Measurements from ENCODE around the gene TM4SF4. TPM values are rescaled to one million over a fixed set of nuclear protein-coding genes. Genes with fewer than 3 reads are reported as not detected.

Gene TM4SF4
- total RNA-seq, 1 experiment from 2014 or later: 2.7 TPM

GRCh38 chr3:149547413-149547812, 72.9 kb downstream of the TM4SF4 start:
- intact Hi-C loops (cut with micrococcal nuclease; ENCODE audit: unreplicated experiment): no loop called here
- Histone ChIP-seq H3K27me3 (replicated peaks; ENCODE audit: control insufficient read depth, insufficient read depth, low read length) (no peaks in the 10 kb centered on the region), H3K4me3 (ENCODE audit: low read depth, low read length) (no peak overlapping the region), H3K36me3 (ENCODE audit: control insufficient read depth, insufficient read depth, low read length) (no peaks in the 10 kb centered on the region), H3K4me1 (peaks cover 7% of the 10 kb centered on the region), H3K9me3 (no peaks in the 10 kb centered on the region)
- no peak for DNase-seq
- no peak for TF ChIP-seq CTCF (IDR thresholded peaks at IDR 0.05; ENCODE audit: insufficient read depth in 1 of 2, low read depth in 1 of 2, low read length in 1 of 2, severe bottlenecking in 1 of 2, unreplicated experiment in 1 of 2)
- Mint-ChIP-seq H3K9me3 (ENCODE audit: unreplicated experiment) (no peaks in the 10 kb centered on the region), H3K4me3 (ENCODE audit: unreplicated experiment) (no peak overlapping the region), H3K36me3 (ENCODE audit: insufficient read depth, unreplicated experiment) (peaks cover 5% of the 10 kb centered on the region), H3K27me3 (ENCODE audit: insufficient read depth, unreplicated experiment) (no peaks in the 10 kb centered on the region), H3K4me1 (ENCODE audit: low read depth, unreplicated experiment) (peaks cover 20% of the 10 kb centered on the region), H3K27ac (ENCODE audit: unreplicated experiment) (no peak overlapping the region)
- POLR2A ChIA-PET: no interaction called here
- no TSS peak for BruUV-seq (replicated peaks)
- CTCF ChIA-PET: no interaction called here

GRCh38 chr3:149547954-149548668, 73.6 kb downstream of the TM4SF4 start:
- no peak for TF ChIP-seq CTCF (IDR thresholded peaks at IDR 0.05; ENCODE audit: insufficient read depth in 1 of 2, low read depth in 1 of 2, low read length in 1 of 2, severe bottlenecking in 1 of 2, unreplicated experiment in 1 of 2)
- Mint-ChIP-seq H3K27ac (ENCODE audit: unreplicated experiment) (peak overlapping the region; percentile 48), H3K4me3 (ENCODE audit: unreplicated experiment) (no peak overlapping the region), H3K9me3 (ENCODE audit: unreplicated experiment) (no peaks in the 10 kb centered on the region), H3K36me3 (ENCODE audit: insufficient read depth, unreplicated experiment) (no peaks in the 10 kb centered on the region), H3K4me1 (ENCODE audit: low read depth, unreplicated experiment) (peaks cover 13% of the 10 kb centered on the region), H3K27me3 (ENCODE audit: insufficient read depth, unreplicated experiment) (no peaks in the 10 kb centered on the region)
- H3K36me3 ChIP-seq (ENCODE audit: control insufficient read depth, insufficient read depth, low read length): no peaks in the 10 kb centered on the region
- peaks cover 2% of the 10 kb centered on the region for H3K4me1 ChIP-seq
- BruUV-seq (replicated peaks): no TSS peak
- H3K9me3 ChIP-seq: no peaks in the 10 kb centered on the region
- ChIA-PET POLR2A (no interaction called here), CTCF (interaction anchor here (0.7 kb wide), 1 partner anchor 68 kb away, joined by 3 read pairs; no protein-coding TSS in a partner anchor)
- H3K27me3 ChIP-seq (replicated peaks; ENCODE audit: control insufficient read depth, insufficient read depth, low read length): no peaks in the 10 kb centered on the region
- intact Hi-C loops (cut with micrococcal nuclease; ENCODE audit: unreplicated experiment): no loop called here
- no peak overlapping the region for H3K4me3 ChIP-seq (ENCODE audit: low read depth, low read length)
- DNase-seq: no peak

DNA sequence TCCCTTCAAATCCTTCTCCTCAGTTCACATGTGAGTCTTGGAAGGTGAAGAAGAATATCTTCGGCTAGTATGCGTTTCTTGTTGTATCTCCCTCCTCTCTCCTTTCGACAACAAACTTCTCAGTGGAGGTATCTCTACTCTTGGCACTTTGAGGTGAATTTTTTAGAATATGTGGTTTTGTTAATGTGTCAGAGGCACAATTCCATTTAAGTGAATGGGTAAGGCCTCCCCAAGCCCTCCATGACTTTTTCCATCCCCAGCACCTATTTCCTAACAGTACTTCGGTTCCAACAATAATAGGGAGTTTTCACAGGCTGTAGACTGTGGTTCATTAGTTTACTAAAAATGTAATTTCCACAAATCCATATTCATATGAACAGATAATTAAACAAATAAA, 74.2 kb downstream of the TM4SF4 start:
- H3K27me3 Mint-ChIP-seq (ENCODE audit: insufficient read depth, unreplicated experiment): no peaks in the 10 kb centered on the region
- DNase-seq: no peak
- no peak overlapping the region for H3K4me3 Mint-ChIP-seq (ENCODE audit: unreplicated experiment)
- intact Hi-C loops (cut with micrococcal nuclease; ENCODE audit: unreplicated experiment): no loop called here
- Histone ChIP-seq H3K4me3 (ENCODE audit: low read depth, low read length) (no peak overlapping the region), H3K36me3 (ENCODE audit: control insufficient read depth, insufficient read depth, low read length) (no peaks in the 10 kb centered on the region), H3K27me3 (replicated peaks; ENCODE audit: control insufficient read depth, insufficient read depth, low read length) (no peaks in the 10 kb centered on the region), H3K4me1 (no peaks in the 10 kb centered on the region), H3K9me3 (no peaks in the 10 kb centered on the region)
- peaks cover 13% of the 10 kb centered on the region for H3K4me1 Mint-ChIP-seq (ENCODE audit: low read depth, unreplicated experiment)
- TF ChIP-seq CTCF (IDR thresholded peaks at IDR 0.05; ENCODE audit: insufficient read depth in 1 of 2, low read depth in 1 of 2, low read length in 1 of 2, severe bottlenecking in 1 of 2, unreplicated experiment in 1 of 2): no peak
- ChIA-PET CTCF (interaction anchor here (0.7 kb wide), 1 partner anchor 69 kb away, joined by 3 read pairs; no protein-coding TSS in a partner anchor), POLR2A (no interaction called here)
- no TSS peak for BruUV-seq (replicated peaks)
- H3K27ac Mint-ChIP-seq (ENCODE audit: unreplicated experiment): peak overlapping the region; percentile 48
- no peaks in the 10 kb centered on the region for H3K9me3 Mint-ChIP-seq (ENCODE audit: unreplicated experiment)
- H3K36me3 Mint-ChIP-seq (ENCODE audit: insufficient read depth, unreplicated experiment): no peaks in the 10 kb centered on the region

Measured in Caco-2 (cell line).